GM12801 (cell line): ENCODE measurements around the gene MS4A18.

ENCODE experiments used
- TF ChIP-seq, protein P1 (sequence below): IDR thresholded peaks from one replicate; pipeline ENCODE4 v1.5.1; 2011; ENCODE audit warnings: control low read depth; ENCODE audit not compliant: insufficient read length; ENCODE audit errors: extremely low read depth

MS4A18 gene

DNA sequence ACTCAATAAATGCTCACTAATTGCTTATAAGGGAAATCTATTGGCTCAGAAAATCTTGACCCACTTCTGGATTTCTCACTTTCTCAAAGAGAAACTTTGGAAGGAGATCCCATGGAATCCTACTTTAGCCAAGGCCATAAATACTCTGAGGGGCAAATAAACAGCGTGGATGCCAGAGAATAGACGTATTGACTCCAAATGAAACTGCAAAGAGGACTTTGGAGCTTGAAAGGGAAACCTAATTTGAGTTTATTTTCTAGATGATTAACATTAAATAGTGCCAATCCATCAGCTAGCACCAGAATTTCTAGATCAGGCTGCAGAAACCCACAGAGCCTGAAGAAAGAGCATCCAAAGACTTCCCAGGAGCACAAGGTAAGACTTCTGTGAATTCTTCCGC lies at the start of gene MS4A18:
TSS of gene MS4A18 (plus strand) at position 301 of the 400 bp plus-strand sequence.
- TF ChIP-seq, protein P1, sequence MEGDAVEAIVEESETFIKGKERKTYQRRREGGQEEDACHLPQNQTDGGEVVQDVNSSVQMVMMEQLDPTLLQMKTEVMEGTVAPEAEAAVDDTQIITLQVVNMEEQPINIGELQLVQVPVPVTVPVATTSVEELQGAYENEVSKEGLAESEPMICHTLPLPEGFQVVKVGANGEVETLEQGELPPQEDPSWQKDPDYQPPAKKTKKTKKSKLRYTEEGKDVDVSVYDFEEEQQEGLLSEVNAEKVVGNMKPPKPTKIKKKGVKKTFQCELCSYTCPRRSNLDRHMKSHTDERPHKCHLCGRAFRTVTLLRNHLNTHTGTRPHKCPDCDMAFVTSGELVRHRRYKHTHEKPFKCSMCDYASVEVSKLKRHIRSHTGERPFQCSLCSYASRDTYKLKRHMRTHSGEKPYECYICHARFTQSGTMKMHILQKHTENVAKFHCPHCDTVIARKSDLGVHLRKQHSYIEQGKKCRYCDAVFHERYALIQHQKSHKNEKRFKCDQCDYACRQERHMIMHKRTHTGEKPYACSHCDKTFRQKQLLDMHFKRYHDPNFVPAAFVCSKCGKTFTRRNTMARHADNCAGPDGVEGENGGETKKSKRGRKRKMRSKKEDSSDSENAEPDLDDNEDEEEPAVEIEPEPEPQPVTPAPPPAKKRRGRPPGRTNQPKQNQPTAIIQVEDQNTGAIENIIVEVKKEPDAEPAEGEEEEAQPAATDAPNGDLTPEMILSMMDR: no peak

- TF ChIP-seq, protein P1: no peak
These were observed 44.6 kb upstream of the MS4A18 start for GRCh38 chr11:60679879-60680278.

DNA sequence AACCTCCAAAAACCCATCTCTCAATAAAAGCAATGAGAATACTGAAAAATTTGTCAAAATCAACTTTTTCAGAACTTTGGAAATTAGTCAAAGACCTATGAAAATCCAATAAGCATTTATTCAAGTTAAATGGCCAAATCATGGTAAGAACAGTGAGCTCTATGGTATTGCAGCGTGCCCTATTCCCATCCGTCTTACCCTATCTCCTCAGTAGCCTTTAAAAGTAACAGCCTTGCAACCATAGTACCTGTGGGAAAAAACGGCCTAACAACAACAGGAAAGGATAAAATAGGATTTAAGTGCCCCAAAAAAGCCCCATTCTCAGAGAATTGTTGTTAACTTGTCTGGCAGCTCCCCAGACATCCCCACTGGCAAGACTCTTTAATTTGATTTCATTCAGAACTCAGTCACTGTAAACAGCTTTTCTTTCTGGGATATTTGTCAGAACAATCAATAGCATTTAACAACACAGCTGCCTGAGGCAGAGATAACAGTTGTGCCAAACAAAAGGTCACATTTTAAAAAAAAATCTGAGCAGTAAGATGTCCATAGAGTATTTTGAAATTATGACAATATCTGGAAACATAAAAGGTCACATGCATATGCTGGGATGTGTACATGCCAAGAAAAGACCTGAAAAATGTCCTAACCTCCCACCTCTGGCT lies 43.9 kb upstream of the MS4A18 start:
- TF ChIP-seq, protein P1: no peak

DNA sequence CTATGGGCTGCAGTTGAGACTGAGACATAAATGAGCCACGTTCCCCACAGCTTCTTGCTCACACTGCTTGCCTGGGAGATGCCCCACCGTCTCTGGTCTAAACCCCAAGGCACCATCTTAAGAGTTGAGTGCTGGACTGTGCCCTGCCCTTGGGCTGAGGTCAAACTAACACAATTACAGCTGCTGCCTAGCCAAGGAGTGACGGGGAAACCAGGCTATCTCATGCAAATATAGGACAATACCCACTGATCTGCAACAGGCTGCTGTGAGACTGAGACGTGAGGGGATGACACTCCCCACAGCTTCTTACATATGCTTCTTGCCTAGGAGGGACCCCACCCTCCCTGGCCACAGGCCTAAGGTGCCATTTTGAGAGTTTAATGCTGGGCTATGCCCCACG lies 32.9 kb upstream of the MS4A18 start:
- TF ChIP-seq, protein P1: no peak

GRCh38 chr11:60699284-60699691 lies 25.2 kb upstream of the MS4A18 start, which contains the start of gene MS4A8:
Gene MS4A8, plus strand, starts transcription at chr11:60699612. Its CDS starts 1,249 bp downstream, at chr11:60700861.
- TF ChIP-seq, protein P1: no peak

DNA sequence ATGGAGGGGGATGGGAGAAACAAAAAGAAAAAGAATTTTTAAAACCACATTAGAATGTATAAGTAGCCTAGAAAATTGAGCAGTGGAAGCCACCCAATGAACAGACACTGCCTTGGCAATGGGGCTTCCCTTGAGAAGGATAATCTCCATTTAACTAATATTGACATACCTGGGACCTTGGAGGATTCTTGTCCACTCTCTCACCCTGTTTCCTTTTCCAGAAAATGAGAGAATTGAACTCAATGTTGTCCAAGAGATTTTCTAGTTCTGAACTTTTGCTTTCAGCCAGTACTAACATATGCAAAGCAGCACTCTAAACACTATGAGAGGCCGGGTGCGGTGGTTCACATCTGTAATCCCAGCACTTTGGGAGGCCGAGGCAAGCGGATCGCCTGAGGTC lies 24.6 kb upstream of the MS4A18 start:
- TF ChIP-seq, protein P1: no peak

DNA sequence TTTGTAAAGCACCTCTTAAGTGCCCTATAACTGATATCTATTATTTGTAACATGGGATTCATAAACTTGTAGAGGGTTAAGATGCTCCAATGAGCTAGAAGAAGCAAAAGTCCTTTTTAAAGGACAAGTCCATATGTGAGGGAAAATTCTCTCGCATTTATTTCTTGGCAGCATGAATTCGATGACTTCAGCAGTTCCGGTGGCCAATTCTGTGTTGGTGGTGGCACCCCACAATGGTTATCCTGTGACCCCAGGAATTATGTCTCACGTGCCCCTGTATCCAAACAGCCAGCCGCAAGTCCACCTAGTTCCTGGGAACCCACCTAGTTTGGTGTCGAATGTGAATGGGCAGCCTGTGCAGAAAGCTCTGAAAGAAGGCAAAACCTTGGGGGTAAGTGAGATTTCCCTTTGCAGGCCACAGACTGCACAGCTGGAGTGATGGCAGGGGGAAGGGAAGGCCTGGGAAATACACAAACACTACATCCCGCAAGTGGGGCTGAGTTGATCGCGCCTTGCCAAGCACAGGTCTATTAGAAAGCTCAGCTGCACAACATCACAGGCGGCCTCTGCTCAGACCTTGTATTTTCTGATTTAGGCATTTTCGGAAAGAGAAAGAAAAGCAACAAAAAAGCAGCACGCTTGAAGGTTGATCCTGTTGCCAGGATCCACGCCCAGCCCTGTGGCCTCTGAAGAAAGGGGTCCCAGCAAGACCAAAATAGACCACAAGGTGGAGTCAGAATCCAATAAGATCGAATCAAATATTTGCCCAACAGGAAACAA lies 23.6 kb upstream of the MS4A18 start:
- TF ChIP-seq, protein P1: no peak
